ENCODE data around the gene S100A1. TPM values are rescaled to one million over a fixed set of nuclear protein-coding genes. Genes with fewer than 3 reads are reported as not detected.
"Not testable (repeated sequence)": the region's sequence is repeated elsewhere in the genome, so short reads cannot be mapped to it uniquely, and the experiment has no call there.

The S100A1 gene
- total RNA-seq, 2 donors from 2014 or later = not detected

DNA sequence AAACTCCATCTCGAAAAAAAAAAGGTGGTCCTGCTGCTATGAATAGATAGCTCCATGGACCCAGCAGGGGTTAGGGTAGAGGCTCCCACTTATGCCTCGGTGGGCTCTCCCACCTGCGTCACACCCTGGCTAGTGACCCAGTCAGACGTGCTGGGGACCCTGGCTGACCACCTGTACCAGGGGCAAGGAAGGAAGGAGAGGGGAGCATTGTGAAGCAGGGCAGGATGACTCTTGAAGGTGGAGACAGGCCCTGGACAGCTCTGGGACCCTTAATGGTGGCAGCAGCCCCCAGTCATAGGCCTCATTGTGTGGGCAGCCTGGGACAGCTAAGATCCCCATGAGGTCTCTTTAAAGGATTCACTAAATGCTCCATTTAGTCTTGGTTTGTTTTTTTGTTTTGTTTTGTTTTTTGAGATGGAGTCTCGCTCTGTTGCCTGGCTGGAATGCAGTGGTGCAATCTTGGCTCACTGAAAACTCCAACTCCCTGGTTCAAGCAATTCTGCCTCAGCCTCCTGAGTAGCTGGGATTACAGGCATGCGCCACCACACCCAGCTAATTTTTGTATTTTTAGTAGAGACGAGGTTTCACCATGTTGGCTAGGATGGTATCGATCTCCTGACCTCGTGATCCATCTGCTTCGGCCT, 19.9 kb downstream of the S100A1 start:
- peaks cover 49% of the 10 kb centered on the region for H3K36me3 Mint-ChIP-seq (ENCODE audit: low read depth)
- peaks cover 18% of the 10 kb centered on the region for H3K4me1 Mint-ChIP-seq
- peak overlapping the region; percentile 58 for H3K27ac Mint-ChIP-seq
- H3K9me3 Mint-ChIP-seq = no peaks in the 10 kb centered on the region
- H3K4me3 Mint-ChIP-seq = no peak overlapping the region
- no peak for ATAC-seq (replicated peaks)
- H3K27me3 Mint-ChIP-seq = no peaks in the 10 kb centered on the region

DNA sequence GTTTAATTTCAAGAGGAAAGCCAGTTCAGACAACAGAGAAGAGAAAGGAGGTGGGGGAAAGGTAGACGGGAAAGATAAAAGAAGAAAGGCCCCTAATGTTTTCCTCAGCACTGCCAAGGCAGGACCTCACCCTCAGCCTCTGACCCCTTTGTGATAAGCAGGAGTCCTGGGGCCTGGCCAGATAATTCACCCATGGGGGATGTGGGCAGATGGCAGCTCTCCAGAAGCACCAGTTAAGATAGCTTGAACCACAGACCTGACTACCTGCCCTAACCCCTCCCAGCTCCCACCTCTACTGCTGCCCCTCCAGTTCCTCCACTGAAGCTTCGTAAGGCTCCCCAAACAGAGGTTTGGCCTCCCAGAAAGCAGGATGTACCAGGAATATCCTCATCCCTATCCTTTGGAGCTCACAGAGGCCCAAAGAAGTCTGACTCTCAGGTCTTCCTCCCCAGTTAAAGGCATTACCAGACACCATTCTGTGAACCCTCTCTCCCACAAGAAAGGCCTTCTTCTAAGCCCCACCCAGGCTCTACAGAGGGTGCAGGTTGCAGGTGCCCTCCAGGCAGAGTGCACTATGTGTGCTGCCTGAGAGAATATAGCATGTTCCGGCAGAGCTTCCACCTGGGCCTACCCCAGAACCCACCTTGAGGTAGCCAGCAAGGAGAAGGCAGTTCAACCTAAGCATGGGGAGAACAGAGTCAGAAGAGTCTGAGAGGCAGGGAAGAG, 21.1 kb downstream of the S100A1 start:
- no peak overlapping the region for H3K4me3 Mint-ChIP-seq
- H3K9me3 Mint-ChIP-seq = no peaks in the 10 kb centered on the region
- peaks cover 9% of the 10 kb centered on the region for H3K4me1 Mint-ChIP-seq
- H3K36me3 Mint-ChIP-seq (ENCODE audit: low read depth) = peaks cover 37% of the 10 kb centered on the region
- peak overlapping the region; percentile 58 for H3K27ac Mint-ChIP-seq
- peak; percentile 24 for ATAC-seq (replicated peaks)
- H3K27me3 Mint-ChIP-seq = no peaks in the 10 kb centered on the region

DNA sequence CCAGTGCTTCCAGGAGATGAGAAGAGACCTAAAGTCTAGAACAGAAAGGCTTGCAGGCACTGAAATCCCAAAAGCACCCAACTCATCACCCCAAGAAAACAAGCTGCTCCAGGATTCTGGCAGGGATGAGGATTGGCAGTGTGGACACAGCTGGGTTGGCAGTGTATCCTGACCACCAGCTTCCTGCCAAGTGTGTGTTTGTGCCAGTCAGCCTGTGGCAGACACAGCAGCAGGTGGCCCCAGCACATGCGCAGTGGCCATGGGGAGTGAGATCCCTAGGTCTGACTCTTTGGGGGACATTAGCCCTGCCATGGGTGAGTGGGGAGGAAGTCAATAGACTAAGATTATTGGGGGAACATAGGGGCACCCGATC, 21.6 kb downstream of the S100A1 start:
- peak; percentile 31 for ATAC-seq (replicated peaks)
- no peak overlapping the region for H3K4me3 Mint-ChIP-seq
- H3K27ac Mint-ChIP-seq = peak overlapping the region; percentile 58
- H3K4me1 Mint-ChIP-seq = peaks cover 9% of the 10 kb centered on the region
- H3K27me3 Mint-ChIP-seq = no peaks in the 10 kb centered on the region
- peaks cover 31% of the 10 kb centered on the region for H3K36me3 Mint-ChIP-seq (ENCODE audit: low read depth)
- no peaks in the 10 kb centered on the region for H3K9me3 Mint-ChIP-seq

DNA sequence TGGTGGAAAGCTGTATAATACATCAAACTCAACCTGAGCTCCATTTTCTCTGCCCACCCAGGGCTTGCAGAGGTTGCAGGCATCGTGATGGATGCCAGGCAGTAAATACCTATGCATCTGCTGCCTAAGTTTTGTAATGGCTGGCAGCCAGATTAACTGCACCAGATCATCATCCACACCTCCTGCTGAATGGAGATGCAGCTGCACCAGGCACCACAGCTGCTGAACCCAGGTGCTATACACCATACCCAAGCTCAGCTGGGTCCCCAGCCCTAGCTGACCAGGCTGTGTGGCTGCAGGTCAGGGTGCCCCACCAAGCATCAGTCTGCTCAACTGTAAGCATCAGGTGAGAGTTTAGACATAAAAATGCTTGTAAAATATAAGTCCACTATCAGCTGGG, 23.5 kb downstream of the S100A1 start:
- H3K36me3 Mint-ChIP-seq (ENCODE audit: low read depth) = peaks cover 12% of the 10 kb centered on the region
- no peak overlapping the region for H3K27ac Mint-ChIP-seq
- no peak for ATAC-seq (replicated peaks)
- H3K4me3 Mint-ChIP-seq = no peak overlapping the region
- no peaks in the 10 kb centered on the region for H3K9me3 Mint-ChIP-seq
- H3K27me3 Mint-ChIP-seq = no peaks in the 10 kb centered on the region
- H3K4me1 Mint-ChIP-seq = peaks cover 5% of the 10 kb centered on the region

DNA sequence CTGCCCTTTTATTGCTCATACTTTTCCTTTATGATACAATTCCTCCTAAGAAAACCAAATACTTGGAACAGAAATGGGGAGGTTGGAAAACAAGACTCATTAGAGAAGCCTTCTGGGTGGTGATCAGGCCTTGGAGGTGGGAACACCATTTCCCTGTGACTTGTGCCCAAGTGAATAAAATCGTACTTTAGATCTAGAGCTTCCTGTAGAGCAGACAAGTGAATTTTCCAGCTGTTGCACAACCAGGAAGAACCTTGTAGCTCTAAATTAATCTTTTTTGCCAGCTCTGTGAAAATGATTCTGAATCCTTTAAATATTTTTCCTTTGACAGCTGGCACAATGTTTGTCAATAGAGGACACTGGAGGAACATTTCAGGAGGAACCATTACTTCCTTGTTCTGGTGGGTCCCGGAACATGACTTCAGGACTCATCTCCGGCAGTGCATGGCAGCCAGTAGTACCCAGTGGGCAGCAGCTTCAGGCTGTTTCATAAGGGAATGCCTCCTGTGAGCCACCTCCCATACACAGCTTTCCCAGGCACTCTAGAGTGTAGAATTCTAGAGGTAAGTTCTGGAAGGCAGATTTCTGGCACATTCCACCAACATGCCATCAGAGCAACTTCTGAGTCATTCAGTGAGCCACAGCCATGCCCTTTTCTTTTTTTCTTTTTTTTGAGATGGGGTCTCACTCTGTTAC, 24.7 kb downstream of the S100A1 start:
- peaks cover 5% of the 10 kb centered on the region for H3K4me1 Mint-ChIP-seq
- H3K4me3 Mint-ChIP-seq = no peak overlapping the region
- H3K36me3 Mint-ChIP-seq (ENCODE audit: low read depth) = peaks cover under 1% of the 10 kb centered on the region
- H3K9me3 Mint-ChIP-seq = no peaks in the 10 kb centered on the region
- no peak for ATAC-seq (replicated peaks)
- no peak overlapping the region for H3K27ac Mint-ChIP-seq
- H3K27me3 Mint-ChIP-seq = no peaks in the 10 kb centered on the region

DNA sequence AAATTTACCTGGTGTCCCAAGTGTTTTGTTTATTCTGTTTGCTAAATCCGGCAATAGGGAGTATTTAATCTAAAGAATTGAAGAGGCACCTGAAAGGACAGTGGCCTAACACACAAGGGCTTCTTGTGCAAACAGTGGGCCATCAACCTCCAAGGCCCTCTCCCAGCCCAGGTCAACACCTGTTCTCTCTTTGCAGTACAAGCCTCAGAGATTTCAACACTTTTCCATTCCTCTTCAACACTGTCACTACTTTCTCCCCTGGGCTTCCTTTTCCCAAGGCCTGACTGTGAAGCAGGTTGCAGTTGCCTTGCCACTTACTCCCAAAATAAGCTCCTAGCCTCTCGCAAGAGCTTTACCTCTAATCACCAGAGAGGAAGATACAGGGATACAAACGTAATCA, 27.1 kb downstream of the S100A1 start:
- Mint-ChIP-seq H3K9me3 (no peaks in the 10 kb centered on the region), H3K27ac (no peak overlapping the region), H3K36me3 (ENCODE audit: low read depth) (peaks cover 16% of the 10 kb centered on the region), H3K4me1 (no peaks in the 10 kb centered on the region), H3K4me3 (no peak overlapping the region), H3K27me3 (no peaks in the 10 kb centered on the region)
- no peak for ATAC-seq (replicated peaks)

DNA sequence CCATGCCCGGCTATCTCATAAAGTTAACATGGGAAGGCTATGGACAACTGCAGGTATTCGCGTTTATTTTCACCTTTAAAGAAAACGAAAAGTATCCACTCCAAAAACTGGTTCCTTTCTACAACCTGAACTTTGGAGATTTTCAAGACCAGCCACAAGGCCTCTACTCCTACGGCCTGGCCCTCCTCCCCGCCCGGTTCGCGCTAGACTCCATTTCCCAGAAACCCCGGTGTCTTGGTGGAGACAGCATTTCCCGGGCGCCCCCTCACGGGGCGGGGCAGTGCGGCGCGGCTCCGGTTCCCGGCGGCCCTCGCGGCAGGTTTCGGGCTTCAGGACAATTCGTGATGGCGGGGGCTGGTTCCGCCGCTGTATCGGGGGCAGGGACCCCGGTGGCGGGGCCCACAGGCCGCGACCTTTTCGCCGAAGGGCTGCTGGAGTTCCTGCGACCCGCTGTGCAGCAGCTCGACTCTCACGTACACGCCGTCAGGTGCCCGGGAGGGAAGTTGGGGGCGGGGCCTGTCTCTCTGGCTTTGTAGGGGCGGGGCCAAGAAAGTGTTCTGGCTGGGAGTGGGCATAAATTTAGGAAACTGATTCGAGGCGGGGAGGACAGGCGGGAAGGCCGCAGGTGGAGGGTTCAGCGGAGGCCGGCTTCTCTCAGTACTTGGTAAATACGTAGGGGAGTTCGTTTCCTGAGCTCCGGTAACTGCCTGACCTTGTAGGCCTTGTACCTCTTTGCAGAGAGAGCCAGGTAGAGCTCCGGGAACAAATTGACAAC, 30.4 kb downstream of the S100A1 start, which contains the start of gene SNAPIN:
TSS of gene SNAPIN (plus strand) at position 304 of the 775 bp plus-strand sequence. CDS start at position 345, 41 bp downstream.
- Mint-ChIP-seq H3K4me3 (peak within 1 kb of the TSS; percentile 91), H3K36me3 (ENCODE audit: low read depth) (peaks cover 16% of the 10 kb centered on the region), H3K27me3 (no peaks in the 10 kb centered on the region), H3K27ac (peak within 1 kb of the TSS; percentile 94), H3K4me1 (no peaks in the 10 kb centered on the region), H3K9me3 (no peaks in the 10 kb centered on the region)
- peak; percentile 95 for ATAC-seq (replicated peaks)

DNA sequence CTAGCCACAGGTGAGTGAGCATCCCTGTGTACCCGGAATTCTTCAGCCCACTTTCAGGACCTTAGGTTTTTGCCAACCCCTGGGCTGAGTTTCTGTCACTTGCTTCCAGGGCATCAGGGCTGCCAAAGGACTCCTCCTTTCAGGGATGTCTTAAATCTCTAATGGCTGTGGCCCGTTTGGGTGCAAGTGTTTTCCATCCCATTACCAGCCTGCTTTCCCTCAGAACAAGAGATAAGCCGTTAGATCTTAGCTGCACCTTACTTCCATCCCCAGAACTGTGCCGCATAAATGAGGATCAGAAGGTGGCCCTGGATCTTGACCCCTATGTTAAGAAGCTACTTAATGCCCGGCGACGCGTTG, 30.9 kb downstream of the S100A1 start:
- no peaks in the 10 kb centered on the region for H3K27me3 Mint-ChIP-seq
- no peak for ATAC-seq (replicated peaks)

DNA sequence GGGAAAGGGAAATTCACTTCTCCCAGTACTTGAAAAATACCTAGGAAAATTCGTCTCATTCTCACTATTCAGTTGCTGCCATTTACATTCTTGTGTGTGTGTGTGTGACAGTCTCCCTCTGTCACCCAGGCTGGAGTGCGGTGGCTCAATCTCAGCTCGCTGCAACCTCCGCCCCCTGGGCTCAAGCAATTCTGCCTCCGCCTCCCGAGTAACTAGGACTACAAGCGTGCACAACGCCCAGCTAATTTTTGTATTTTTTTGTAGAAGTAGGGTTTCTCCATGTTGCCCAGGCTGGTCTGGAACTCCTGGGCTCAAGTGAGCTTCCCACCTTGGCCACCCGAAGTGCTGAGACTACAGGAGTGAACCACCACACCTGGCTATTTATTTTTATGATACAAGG, 31.4 kb downstream of the S100A1 start:
- Mint-ChIP-seq H3K27me3 (no peaks in the 10 kb centered on the region), H3K4me3 (peak overlapping the region; percentile 91), H3K36me3 (ENCODE audit: low read depth) (peaks cover 16% of the 10 kb centered on the region), H3K9me3 (no peaks in the 10 kb centered on the region), H3K4me1 (no peaks in the 10 kb centered on the region), H3K27ac (peak overlapping the region; percentile 94)
- ATAC-seq (replicated peaks) = no peak

More for the DNA sequence above, 30.9 kb downstream of the S100A1 start:
- H3K4me1 Mint-ChIP-seq = no peaks in the 10 kb centered on the region
- peak overlapping the region; percentile 94 for H3K27ac Mint-ChIP-seq
- H3K4me3 Mint-ChIP-seq = peak overlapping the region; percentile 91
- no peaks in the 10 kb centered on the region for H3K9me3 Mint-ChIP-seq
- H3K36me3 Mint-ChIP-seq (ENCODE audit: low read depth) = peaks cover 16% of the 10 kb centered on the region

DNA sequence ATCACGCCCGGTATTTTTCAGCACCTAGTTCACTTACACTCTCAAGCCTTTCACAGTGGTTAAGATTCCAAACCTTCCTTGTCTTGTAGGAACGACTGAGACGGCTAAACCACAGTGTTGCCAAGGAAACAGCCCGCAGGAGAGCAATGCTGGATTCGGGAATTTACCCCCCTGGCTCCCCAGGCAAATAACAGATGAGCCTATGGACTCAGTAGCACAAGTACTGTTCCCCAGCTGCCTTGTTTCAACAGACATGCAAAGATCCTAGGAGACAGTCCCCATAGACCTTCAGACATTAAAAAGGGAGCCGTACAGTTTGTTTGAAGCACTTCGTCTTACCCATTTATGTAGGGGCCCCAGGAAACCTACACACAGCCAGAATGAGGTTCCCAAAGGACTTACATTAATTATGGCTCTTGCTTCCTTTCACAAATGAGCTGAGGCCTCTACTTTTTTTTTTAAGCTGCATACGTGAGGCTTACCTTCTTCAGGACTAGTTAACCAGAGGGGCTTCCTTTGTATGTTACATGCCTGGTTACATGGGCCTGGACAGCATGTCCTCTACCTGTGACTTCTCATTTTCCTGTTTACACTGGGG, 33.0 kb downstream of the S100A1 start:
- Mint-ChIP-seq H3K27ac (peak overlapping the region; percentile 28), H3K36me3 (ENCODE audit: low read depth) (peaks cover 16% of the 10 kb centered on the region), H3K4me3 (peak overlapping the region; percentile 37), H3K9me3 (no peaks in the 10 kb centered on the region), H3K4me1 (peaks cover 4% of the 10 kb centered on the region), H3K27me3 (no peaks in the 10 kb centered on the region)
- no peak for ATAC-seq (replicated peaks)

DNA sequence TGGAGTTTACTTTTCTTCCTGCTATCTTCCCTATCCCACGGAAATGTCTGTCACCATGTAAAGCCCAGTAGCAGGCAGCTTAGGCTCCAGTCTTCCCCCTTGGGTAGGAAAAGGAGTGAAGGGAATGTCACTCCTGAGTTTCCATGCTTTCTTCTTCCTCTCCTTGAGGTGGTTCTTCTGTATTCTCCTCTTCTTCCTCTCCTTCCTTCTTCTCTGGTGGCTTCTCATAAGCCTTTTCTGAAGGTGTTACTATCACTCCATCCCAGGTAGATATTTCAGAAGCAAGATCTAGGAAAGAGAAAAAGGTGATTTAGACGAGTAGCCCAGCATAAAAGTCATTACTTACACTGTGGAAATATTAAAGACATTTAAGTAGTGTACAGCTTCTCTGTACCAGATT, 34.0 kb downstream of the S100A1 start:
- H3K27me3 Mint-ChIP-seq = no peaks in the 10 kb centered on the region
- peaks cover 4% of the 10 kb centered on the region for H3K4me1 Mint-ChIP-seq
- H3K27ac Mint-ChIP-seq = peak overlapping the region; percentile 61
- no peaks in the 10 kb centered on the region for H3K9me3 Mint-ChIP-seq
- H3K36me3 Mint-ChIP-seq (ENCODE audit: low read depth) = peaks cover 16% of the 10 kb centered on the region
- no peak overlapping the region for H3K4me3 Mint-ChIP-seq
- no peak for ATAC-seq (replicated peaks)

DNA sequence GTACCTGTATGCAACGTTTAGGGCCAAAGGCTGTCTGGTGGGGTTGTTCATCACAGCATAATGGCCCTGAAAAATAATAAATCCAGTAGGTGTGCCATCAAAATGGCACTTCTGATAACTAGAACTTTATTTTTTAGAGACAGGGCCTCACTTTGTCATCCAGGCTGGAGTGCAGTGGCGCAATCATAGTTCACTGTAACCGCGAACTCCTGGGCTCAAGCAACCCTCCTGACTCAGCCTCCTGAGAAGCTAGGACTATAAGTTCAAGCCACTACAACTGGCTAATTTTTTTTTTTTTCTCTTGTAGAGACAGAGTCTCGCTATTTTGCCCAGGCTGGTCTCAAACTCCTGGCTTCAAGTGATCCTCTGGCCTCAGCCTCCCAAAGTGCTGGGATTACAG, 35.0 kb downstream of the S100A1 start:
- Mint-ChIP-seq H3K27ac (no peak overlapping the region), H3K9me3 (no peaks in the 10 kb centered on the region)
- ATAC-seq (replicated peaks) = no peak

DNA sequence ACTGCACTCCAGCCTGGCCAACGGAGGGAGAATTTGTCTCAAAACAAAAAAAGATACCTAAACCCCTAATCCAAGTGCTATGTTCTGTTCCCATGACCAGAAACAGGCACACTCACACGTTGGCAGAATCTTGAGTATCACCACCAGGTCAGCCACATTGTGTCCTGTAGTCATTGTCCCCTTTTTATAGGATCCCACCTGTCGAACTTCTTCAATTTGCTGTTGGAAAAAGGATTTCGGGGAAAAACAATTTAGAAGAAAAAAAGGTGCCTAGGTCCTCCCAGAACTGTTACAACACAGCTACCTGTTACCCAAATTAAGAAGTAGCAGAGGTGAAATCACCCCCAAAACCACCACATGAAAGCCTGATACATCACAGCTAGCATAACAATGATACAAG, 39.2 kb downstream of the S100A1 start:
- Mint-ChIP-seq H3K4me3 (no peak overlapping the region), H3K4me1 (peaks cover 25% of the 10 kb centered on the region)
- ATAC-seq (replicated peaks) = no peak

More for the DNA sequence above, 35.0 kb downstream of the S100A1 start:
- H3K4me1 Mint-ChIP-seq = peaks cover 11% of the 10 kb centered on the region
- H3K36me3 Mint-ChIP-seq (ENCODE audit: low read depth) = peaks cover 16% of the 10 kb centered on the region
- no peak overlapping the region for H3K4me3 Mint-ChIP-seq
- no peaks in the 10 kb centered on the region for H3K27me3 Mint-ChIP-seq

DNA sequence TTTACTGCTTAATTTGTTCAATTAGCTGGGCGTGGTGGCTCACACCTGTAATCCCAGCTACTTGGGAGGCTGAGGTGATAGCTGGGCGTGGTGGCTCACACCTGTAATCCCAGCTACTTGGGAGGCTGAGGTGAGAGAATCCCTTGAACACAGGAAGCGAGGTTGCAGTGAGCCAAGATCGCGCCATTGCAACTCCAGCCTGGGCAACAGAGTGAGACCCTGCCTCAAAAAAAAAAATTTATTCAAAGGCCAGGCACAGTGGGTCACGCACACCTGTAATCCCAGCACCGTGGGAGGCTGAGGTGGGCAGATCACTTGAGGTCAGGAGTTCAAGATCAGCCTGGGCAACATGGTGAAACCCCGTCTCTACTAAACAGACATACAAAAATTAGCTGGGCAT, 40.4 kb downstream of the S100A1 start:
- H3K4me3 Mint-ChIP-seq = not testable (repeated sequence)
- H3K27ac Mint-ChIP-seq = peak overlapping the region; percentile 83

More for the DNA sequence above, 39.2 kb downstream of the S100A1 start:
- H3K27ac Mint-ChIP-seq = peak overlapping the region; percentile 83
- H3K27me3 Mint-ChIP-seq = no peaks in the 10 kb centered on the region
- no peaks in the 10 kb centered on the region for H3K9me3 Mint-ChIP-seq
- H3K36me3 Mint-ChIP-seq (ENCODE audit: low read depth) = no peaks in the 10 kb centered on the region

More for the DNA sequence above, 40.4 kb downstream of the S100A1 start:
- not testable (repeated sequence) for H3K27me3 Mint-ChIP-seq; H3K9me3 Mint-ChIP-seq; ATAC-seq (replicated peaks); H3K36me3 Mint-ChIP-seq (ENCODE audit: low read depth)
- H3K4me1 Mint-ChIP-seq = peaks cover 25% of the 10 kb centered on the region

Data from activated T-helper 17 cell treated with anti-CD3 and anti-CD28 coated beads, Interleukin-2, amount 50 U/mL, for 72 hours (primary cell).